HG03558 (cell line): ENCODE data around the gene ADGRG6.

ENCODE experiments used
- ATAC-seq: cut with Tn5 transposase; IDR thresholded peaks from one replicate; pipeline ENCODE4 v1.9.1; 2021; ENCODE audit warnings: moderate number of reproducible peaks; ENCODE audit not compliant: unreplicated experiment; ENCODE audit errors: extremely low read depth

Gene ADGRG6

GRCh38 chr6:142289687-142290086 is 12.1 kb upstream of the ADGRG6 start:
- ATAC-seq, result no peak

GRCh38 chr6:142290851-142291250 is 11.0 kb upstream of the ADGRG6 start:
- no peak for ATAC-seq

DNA sequence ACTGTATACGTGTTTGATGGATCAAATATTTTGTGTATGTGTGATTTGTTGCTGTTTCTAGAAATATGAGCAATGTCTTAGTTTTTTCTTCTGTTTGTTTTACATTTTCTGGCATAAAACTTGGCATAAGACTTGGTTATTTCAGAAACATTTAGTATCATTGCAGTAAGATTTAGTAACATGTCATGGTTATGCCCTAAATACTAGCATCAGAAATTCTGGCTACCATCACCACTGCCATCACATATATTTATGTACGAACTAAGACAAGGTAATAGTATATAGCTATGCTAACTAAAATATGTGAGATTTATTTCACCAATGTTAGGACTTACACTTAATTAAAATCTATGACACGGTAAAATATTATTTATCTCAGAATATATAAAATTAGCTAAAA is 10.3 kb upstream of the ADGRG6 start:
- no peak for ATAC-seq

DNA sequence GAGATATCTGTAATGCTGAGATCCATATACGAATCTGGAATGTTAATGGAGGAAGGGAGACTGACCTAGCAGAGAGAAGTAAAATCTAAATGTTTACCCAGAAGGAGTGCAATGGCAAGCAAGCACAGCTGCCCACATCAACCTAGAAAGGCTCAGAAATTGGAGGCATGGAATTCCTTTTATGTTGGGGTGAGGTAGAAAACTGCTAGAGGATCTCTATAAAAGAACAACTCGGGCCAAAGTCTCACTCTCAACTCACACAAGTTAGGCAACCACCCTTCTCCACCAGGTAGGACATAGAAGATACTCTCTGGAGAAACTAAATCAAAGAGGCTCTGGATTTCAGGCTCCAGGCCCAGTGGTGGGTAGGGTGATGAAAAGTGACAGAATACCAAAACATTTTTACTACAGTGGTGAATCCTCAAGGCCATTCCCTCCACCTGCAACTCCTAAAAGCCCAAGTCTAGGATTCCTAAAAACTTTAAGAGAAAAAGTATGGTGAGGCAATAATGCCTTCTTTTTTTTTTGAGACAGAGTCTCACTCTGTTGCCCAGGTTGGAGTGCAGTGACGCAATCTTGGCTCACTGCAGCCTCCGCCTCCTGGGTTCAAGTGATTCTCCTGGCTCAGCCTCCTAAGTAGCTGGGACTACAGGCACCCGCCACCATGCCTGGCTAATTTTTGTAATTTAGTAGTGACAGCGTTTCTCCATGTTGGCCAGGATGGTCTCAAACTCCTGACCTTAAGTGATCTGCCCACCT is 9.5 kb upstream of the ADGRG6 start:
- no peak for ATAC-seq

DNA sequence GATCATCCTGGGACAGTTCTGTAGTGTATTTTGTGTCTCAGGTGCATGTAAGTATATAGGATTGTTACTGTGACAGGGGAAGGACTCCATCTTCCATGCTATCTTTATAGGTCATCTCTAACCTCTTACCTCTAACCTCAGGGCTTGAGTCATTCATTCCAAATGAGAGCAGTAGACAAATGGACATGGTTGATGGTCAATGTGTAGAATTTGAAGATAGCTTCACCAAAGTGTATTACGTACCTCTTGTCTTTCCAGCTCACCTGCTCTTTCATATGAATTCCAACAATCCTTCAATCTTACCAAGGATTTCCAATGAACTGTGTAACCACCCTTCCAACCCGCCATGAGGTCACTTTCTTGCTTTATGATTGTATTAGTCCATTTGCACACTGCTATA is 8.7 kb upstream of the ADGRG6 start:
- ATAC-seq, result no peak

DNA sequence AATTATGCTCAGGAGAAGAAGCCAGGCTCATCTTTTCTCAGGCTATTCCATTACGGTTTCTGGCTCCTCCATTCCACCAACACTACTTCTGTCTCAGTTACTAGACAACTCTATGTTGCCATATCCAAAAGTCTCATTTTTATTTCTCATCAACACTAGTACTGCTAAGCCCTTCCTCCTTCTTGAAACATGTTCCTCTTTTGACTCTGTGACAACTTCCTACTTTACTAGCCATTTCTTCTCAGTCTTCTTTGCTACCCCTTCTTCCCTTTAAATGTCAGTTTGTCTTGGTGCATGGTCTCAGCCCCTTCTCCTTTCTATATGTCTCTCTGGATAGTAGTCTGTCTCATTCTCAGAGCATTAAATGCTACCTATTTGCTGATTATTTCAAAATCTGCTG is 7.1 kb upstream of the ADGRG6 start:
- no peak for ATAC-seq

DNA sequence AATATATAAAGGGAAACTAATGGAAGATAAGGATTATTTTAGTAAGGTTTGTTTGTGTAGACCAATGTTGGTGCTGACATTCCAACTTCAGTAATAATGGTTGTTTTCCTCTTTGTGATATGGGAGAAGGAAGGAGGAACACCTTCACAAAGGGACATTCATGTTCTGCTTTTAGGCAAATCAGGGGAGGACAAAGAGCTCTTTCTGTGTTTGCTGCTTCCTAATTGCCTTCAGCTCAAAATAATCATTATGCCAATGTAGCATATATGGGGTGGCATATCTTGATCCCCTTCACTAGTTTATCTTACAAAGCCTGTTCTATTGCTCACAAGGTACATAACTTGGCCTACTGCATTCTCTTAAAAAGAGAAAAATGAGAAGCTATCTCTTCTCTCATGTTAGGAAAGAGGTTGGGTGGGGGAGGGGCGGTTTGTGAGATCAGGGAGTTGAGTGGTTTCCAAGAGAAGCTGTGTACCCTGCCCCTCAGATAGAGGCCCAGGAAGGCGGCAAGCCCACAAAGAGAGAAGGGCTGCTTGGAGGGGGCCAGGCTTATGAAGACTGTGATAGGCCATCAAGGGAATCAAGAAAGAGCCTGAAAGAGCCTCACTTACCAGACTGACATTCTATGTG is 4.7 kb upstream of the ADGRG6 start:
- ATAC-seq, result no peak

GRCh38 chr6:142297605-142297995 is 4.2 kb upstream of the ADGRG6 start:
- no peak for ATAC-seq

DNA sequence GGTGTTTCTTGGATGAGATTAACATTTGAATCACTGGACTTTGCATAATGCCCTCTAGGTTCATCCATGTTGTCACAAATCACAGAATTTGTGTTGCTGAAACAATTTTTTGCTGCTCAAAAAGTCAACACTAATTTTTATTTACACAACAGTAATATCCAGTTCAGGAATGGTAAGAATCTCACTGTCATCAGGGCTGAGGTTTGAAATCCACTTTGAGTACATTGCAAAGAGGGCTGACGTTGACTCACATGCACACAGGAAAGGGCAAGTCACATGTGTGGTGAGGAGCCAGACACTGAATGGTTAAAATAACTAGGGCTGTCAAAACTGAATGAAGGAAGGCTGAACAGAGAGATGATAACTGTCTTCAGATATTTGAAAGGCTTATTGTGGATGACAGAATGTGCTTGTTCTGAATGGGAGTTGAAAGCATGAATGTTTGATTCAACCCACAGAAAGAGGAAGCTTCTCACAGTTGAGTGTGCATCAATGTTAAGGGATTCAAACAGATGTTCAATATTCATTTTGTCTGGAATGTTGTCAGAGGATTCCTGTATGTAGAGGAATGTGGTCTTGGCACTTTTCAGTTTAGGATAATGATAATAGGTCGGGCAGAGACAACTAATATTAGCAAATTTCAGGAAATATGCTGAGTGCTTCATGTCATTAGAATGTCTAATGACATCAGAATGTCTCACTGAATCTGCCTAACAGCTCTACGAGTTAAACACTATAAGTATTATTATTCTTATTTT is 3.6 kb upstream of the ADGRG6 start:
- no peak for ATAC-seq

DNA sequence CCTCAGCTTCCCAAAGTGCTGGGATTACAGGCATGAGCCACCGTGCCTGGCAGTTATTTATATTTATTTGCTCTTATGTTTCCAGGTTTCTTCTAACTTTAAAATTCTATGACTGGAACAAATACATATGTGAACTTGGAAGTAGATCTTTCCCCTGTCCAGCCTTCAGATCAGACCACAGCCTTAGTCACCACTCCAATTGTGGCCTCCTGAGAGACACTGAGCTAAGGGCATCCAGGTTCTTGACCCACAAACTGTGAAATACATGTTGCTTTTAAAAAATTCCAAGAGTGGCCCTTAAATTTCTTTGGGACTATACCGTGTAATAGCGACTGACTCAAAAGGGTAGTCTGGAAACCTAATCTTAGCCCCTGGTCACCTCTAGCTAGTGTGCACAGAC is 1.5 kb upstream of the ADGRG6 start:
- no peak for ATAC-seq

GRCh38 chr6:142300758-142301650 is 803 bp upstream of the ADGRG6 start:
- no peak for ATAC-seq

- no peak for ATAC-seq
Observed at GRCh38 chr6:142302421-142303175, 791 bp downstream of the ADGRG6 start.

DNA sequence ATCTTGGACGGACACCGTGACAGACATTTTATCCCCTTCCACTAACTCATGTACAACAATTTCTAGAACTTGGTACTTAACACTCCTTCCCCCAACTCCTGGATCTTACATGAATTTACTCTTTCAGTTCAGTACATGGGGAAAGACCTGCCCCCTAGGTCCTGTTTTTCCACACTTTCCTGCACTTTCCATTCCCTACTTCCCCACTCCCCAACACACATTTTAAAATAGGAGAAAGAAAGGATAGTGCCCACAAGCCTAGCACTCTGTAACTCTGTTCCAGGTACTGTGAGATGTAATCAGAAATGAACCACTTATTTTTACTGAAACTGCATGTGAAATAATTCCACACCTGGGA is 1.3 kb downstream of the ADGRG6 start:
- no peak for ATAC-seq

- no peak for ATAC-seq
Observed at GRCh38 chr6:142304241-142304640, 2.4 kb downstream of the ADGRG6 start.

DNA sequence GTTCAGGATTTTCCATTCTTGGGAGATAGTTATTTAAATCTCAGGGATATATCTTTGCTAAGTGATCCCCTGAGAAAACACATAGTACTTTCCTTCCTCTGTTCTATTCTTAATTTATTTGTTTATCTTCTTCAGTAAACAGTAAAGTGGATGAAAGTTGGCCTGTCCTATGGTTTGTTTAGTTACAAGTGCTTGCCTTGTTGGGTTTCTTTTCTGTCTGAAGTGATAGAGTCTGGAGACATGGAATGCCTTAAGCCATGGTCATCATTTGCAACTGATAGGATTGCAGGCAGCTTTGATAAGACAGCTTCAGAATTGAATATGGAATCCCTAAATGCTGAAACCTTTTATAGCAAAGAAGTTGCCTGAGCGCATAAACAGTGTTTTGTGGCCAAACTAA is 4.9 kb downstream of the ADGRG6 start:
- ATAC-seq, result no peak

DNA sequence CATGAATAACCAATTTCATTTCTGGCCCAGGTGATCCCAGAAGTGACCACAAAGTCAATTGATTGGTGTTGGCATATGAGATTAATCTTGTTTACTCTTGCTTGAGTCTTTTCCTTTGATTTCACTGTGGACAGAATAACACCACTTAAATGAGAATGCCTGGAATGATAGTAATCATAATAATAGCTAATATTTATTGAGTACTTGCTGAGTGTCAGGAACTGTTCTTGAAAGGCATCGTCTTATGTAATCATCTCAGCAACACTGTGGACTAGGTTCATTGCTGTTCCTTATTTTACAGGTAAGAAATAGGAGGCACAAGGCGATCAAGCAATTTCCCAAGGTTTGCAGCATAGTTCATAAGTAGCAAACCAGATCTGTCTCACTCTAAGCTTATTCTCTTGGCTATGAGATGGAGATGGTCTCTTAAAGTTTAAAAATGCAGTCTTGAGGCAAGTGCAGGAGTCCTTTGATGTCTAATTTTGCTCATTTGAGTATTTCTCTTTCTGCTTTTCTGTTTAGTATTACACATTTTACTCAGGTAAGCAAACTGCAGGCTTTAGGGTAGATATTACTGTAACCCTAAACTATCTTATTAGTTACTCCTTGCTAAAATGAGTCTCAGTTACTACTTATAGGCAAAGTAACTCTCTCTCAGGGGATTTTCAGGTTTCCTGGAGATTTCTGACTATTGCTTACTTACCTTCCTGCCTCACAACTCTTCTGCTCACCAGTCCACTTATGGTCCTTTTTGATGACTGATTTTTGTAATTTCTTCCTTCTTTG is 6.3 kb downstream of the ADGRG6 start:
- no peak for ATAC-seq

GRCh38 chr6:142309426-142309825 is 7.6 kb downstream of the ADGRG6 start:
- ATAC-seq, result no peak

- ATAC-seq, result no peak
Observed at GRCh38 chr6:142313284-142313683, 11.5 kb downstream of the ADGRG6 start.

DNA sequence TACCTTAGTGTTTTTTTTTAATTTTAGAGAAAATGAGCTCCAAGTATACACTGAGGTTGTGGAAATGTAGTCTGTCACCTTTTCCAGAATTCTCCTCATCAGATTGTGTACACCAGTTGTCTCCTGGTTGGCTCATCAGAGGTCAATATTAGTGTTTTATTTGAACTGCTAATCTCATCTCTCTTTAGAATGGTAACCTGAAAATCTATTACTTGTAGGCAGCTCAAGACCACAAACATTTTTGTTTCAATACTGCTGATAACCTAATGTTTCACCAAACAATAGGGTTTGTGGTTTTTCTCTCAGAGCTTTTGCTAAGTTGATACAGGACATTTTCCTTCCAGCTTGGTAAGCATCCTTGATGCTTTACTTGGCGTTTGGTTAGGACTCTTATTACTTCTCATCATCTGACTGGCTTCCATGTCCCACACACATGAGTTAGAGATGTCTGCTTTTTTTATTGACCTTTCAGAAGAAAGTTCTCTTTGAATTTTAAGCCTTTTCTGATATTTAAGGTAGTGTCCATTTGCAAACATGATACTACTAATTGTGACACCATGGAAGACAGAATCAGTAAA is 15.1 kb downstream of the ADGRG6 start:
- ATAC-seq, result no peak
